HG02840 (cell line): Measurements from ENCODE around the gene SMIM32.

ENCODE experiments used
- ATAC-seq: cut with Tn5 transposase; IDR thresholded peaks from one replicate; pipeline ENCODE4 v1.9.1; 2021; ENCODE audit warnings: mild to moderate bottlenecking, moderate library complexity, moderate number of reproducible peaks; ENCODE audit not compliant: unreplicated experiment, low FRiP score

The SMIM32 gene

GRCh38 chr5:136141561-136141960 lies 51.4 kb downstream of the SMIM32 start:
- peak; percentile 85 for ATAC-seq
